B cell (primary cell): ENCODE results near the gene CCDC192. TPM values are rescaled to one million over a fixed set of nuclear protein-coding genes. Genes with fewer than 3 reads are reported as not detected.

Source experiments
- ATAC-seq: fragments of 200-7000 bp; cut with Tn5 transposase; one replicate; pipeline ENCODE4 v1.10.0; 2021; ENCODE audit warnings: low read depth, mild to moderate bottlenecking, moderate number of reproducible peaks, moderate library complexity
- CTCF ChIA-PET: fragments of 350-600 bp; sonication (Branson Sonifier 250); formaldehyde crosslinking; loops from one replicate; lab custom pipeline; 2021; ENCODE audit warnings: antibody characterized with exemption, inconsistent platforms; lab: Charles Lee
- POLR2A ChIA-PET: fragments of 350-600 bp; sonication (Branson Sonifier 250); formaldehyde crosslinking; loops from one replicate; lab custom pipeline; 2021; ENCODE audit warnings: antibody characterized with exemption; lab: Charles Lee
- DNase-seq: peaks from one replicate; pipeline ENCODE4 v3.0.0; 2013
- H2AFZ ChIP-seq: 2 replicates; pipeline ENCODE4 v1.6.1; 2012; ENCODE audit warnings: mild to moderate bottlenecking, low read depth, low read length; ENCODE audit not compliant: insufficient read depth, poor library complexity, severe bottlenecking
- H3K27ac ChIP-seq, 2 donors: 1 replicate in 1 of 2; 2 replicates in 1 of 2; pipeline ENCODE4 v1.5.1; 2012 to 2013; ENCODE audit warnings: low read length in 2 of 2, mild to moderate bottlenecking in 2 of 2, moderate library complexity in 1 of 2
- H3K27me3 ChIP-seq, 4 experiments: fragments of 200-600 bp in 1 of 4; sonication (generic) in 1 of 4; replicated peaks in 1 of 4; 1 replicate in 2 of 4; 2 replicates in 2 of 4; pipeline versions ENCODE4 v1.6.1 to v1.7.0; 2013 to 2016; ENCODE audit warnings: low read length in 3 of 4, mild to moderate bottlenecking in 2 of 4, mixed read lengths in 1 of 4, moderate library complexity in 1 of 4; ENCODE audit not compliant: insufficient read depth in 4 of 4, control insufficient read depth in 3 of 4; ENCODE audit errors: control extremely low read depth in 1 of 4
- H3K36me3 ChIP-seq, 2 experiments: replicated peaks in 1 of 2; 1 replicate in 1 of 2; 2 replicates in 1 of 2; pipeline versions ENCODE4 v1.6.1 to v1.7.1; 2013; ENCODE audit warnings: low read length in 1 of 2; ENCODE audit not compliant: insufficient read depth in 2 of 2, control insufficient read depth in 1 of 2; ENCODE audit errors: control extremely low read depth in 1 of 2, extremely low read depth in 1 of 2
- H3K4me1 ChIP-seq, 2 donors: fragments of 200-600 bp in 1 of 2; sonication (generic) in 1 of 2; 1 replicate in 1 of 2; 2 replicates in 1 of 2; pipeline versions ENCODE4 v1.5.1 to v1.6.1; 2013 to 2017; ENCODE audit warnings: low read length in 2 of 2; ENCODE audit not compliant: control insufficient read depth in 2 of 2, insufficient read depth in 2 of 2
- H3K4me2 ChIP-seq: replicated peaks from 2 replicates; pipeline ENCODE3; 2012; ENCODE audit warnings: mild to moderate bottlenecking, low read depth, low read length; ENCODE audit not compliant: poor library complexity, severe bottlenecking
- H3K4me3 ChIP-seq, 5 experiments: fragments of 200-600 bp in 1 of 5; sonication (generic) in 1 of 5; 1 replicate in 3 of 5; 2 replicates in 2 of 5; pipeline versions ENCODE4 v1.5.1 to v1.7.0; 2011 to 2016; ENCODE audit warnings: low read length in 4 of 5, mild to moderate bottlenecking in 4 of 5, low read depth in 2 of 5, control low read depth in 1 of 5, moderate library complexity in 1 of 5; ENCODE audit not compliant: insufficient read depth in 1 of 5; ENCODE audit errors: control extremely low read depth in 1 of 5, extremely low read depth in 1 of 5
- H3K79me2 ChIP-seq: fragments of 200-600 bp; sonication (generic); one replicate; pipeline ENCODE4 v1.6.0; 2016; ENCODE audit warnings: low read length; ENCODE audit not compliant: control insufficient read depth, insufficient read depth
- H3K9ac ChIP-seq: fragments of 200-600 bp; sonication (generic); 2 replicates; pipeline ENCODE4 v1.6.1; 2017; ENCODE audit warnings: mild to moderate bottlenecking, low read length, moderate library complexity
- H3K9me3 ChIP-seq, 3 donors: one replicate each; pipeline versions ENCODE4 v1.6.1 to v1.7.1; 2013; ENCODE audit warnings: low read length in 2 of 3; ENCODE audit not compliant: control insufficient read depth in 2 of 3, insufficient read depth in 1 of 3; ENCODE audit errors: control extremely low read depth in 1 of 3
- H4K20me1 ChIP-seq: 2 replicates; pipeline ENCODE4 v1.6.0; 2012; ENCODE audit warnings: mild to moderate bottlenecking, low read length; ENCODE audit not compliant: insufficient read depth, control insufficient read depth, poor library complexity, severe bottlenecking
- H3K27ac Mint-ChIP-seq: one replicate; pipeline ENCODE4 v1.8.0; 2021; ENCODE audit warnings: mixed read lengths
- H3K27me3 Mint-ChIP-seq: one replicate; pipeline ENCODE4 v1.8.0; 2021; ENCODE audit warnings: mixed read lengths
- H3K4me1 Mint-ChIP-seq: one replicate; pipeline ENCODE4 v1.8.0; 2021; ENCODE audit warnings: mixed read lengths
- H3K4me3 Mint-ChIP-seq: one replicate; pipeline ENCODE4 v1.8.0; 2021; ENCODE audit warnings: mixed read lengths
- H3K9me3 Mint-ChIP-seq: one replicate; pipeline ENCODE4 v1.8.0; 2022; ENCODE audit warnings: mixed read lengths; ENCODE audit not compliant: insufficient read depth
- CTCF ChIP-seq: fragments of 200-600 bp; IDR thresholded peaks from one replicate; pipeline ENCODE4 v1.8.0; 2022; ENCODE audit warnings: antibody characterized with exemption, mild to moderate bottlenecking
- EZH2 ChIP-seq: IDR thresholded peaks from 2 replicates; pipeline ENCODE4 v1.6.1; 2012; ENCODE audit warnings: borderline replicate concordance, low read depth, mild to moderate bottlenecking, moderate library complexity, low read length; ENCODE audit not compliant: insufficient read depth, poor library complexity, severe bottlenecking
- WGBS: methylation state at CpG from one replicate; pipeline ENCODE4 v1.1.5; 2013; ENCODE audit warnings: missing lambda C conversion rate; ENCODE audit not compliant: insufficient coverage; 5-methylcytosine and 5-hydroxymethylcytosine counted together
- intact Hi-C: fragments of 100-400 bp; cut with micrococcal nuclease; formaldehyde crosslinking; loops from one replicate; pipeline ENCODE4 v1.10.0; 2022
- polyA plus RNA-seq: library from polyadenylated mRNA; depleted of rRNA; stranded (reverse); fragments of >200 nt; gene quantifications from 2 replicates; pipeline ENCODE4 v1.2.3, GENCODE V29; 2012
- total RNA-seq, 2 donors: library from RNA; stranded (reverse); fragments of 120-200 nt in 1 of 2; gene quantifications; 1 replicate in 1 of 2; 2 replicates in 1 of 2; pipeline versions ENCODE4 v1.2.3 to v1.2.4, GENCODE V29; 2013 to 2022

CCDC192 gene
- total and polyA plus RNA-seq, 2 donors (not counting 1 experiment from before 2014, with no cell fraction given): not detected

- Mint-ChIP-seq H3K4me3 (no peak overlapping the region), H3K4me1 (no peaks in the 10 kb centered on the region), H3K27ac (no peak overlapping the region), H3K9me3 (no peaks in the 10 kb centered on the region), H3K27me3 (peaks cover 7% of the 10 kb centered on the region)
- Histone ChIP-seq H3K9ac (no peak overlapping the region), H3K4me3 (no peak overlapping the region), H3K27ac (no peak overlapping the region), H2AFZ (no peak overlapping the region), H3K79me2 (no peaks in the 10 kb centered on the region), H3K9me3 (no peaks in the 10 kb centered on the region), H3K36me3 (no peaks in the 10 kb centered on the region), H3K4me1 (no peaks in the 10 kb centered on the region), H4K20me1 (no peaks in the 10 kb centered on the region), H3K4me2 (no peak overlapping the region), H3K27me3 (no peaks in the 10 kb centered on the region)
- ATAC-seq (no peak), DNase-seq (no peak)
- WGBS: 88% methylated on average over 4 of the region's 6 CpGs
- TF ChIP-seq CTCF: no peak
- no peak for TF ChIP-seq EZH2
- intact Hi-C loops: no loop called here
- CTCF ChIA-PET: no interaction called here
- POLR2A ChIA-PET: no interaction called here
These were observed 101.8 kb downstream of the CCDC192 start for GRCh38 chr5:127804886-127805426.

- H3K27me3 ChIP-seq: no peaks in the 10 kb centered on the region
- intact Hi-C loops: no loop called here
- H3K4me3 ChIP-seq: no peak overlapping the region
- WGBS: no CpG with 5 or more reads among the region's 1 CpG
- no peak overlapping the region for H3K4me2 ChIP-seq
- Mint-ChIP-seq H3K27ac (no peak overlapping the region), H3K27me3 (peaks cover 7% of the 10 kb centered on the region), H3K4me1 (no peaks in the 10 kb centered on the region), H3K9me3 (no peaks in the 10 kb centered on the region), H3K4me3 (no peak overlapping the region)
- POLR2A ChIA-PET: no interaction called here
- H2AFZ ChIP-seq: no peak overlapping the region
- no peak overlapping the region for H3K27ac ChIP-seq
- H3K4me1 ChIP-seq: no peaks in the 10 kb centered on the region
- ATAC-seq (no peak), DNase-seq (no peak)
- no peaks in the 10 kb centered on the region for H3K79me2 ChIP-seq
- no peaks in the 10 kb centered on the region for H4K20me1 ChIP-seq
- H3K9ac ChIP-seq: no peak overlapping the region
- no peaks in the 10 kb centered on the region for H3K9me3 ChIP-seq
- TF ChIP-seq CTCF (no peak), EZH2 (no peak)
- CTCF ChIA-PET: no interaction called here
- H3K36me3 ChIP-seq: no peaks in the 10 kb centered on the region
These were observed 102.3 kb downstream of the CCDC192 start for GRCh38 chr5:127805448-127805847.
